NOMO-1 treated with DMSO at 0.1 percent for 48 hours (cell line): ENCODE measurements around the gene CIZ1.

Experiments
- DNase-seq: peaks from one replicate; lab custom pipeline; 2025; ENCODE audit not compliant: unreplicated experiment; lab: John Stamatoyannopoulos, UW

CIZ1 gene

GRCh38 chr9:128213746-128214497, 22.6 kb upstream of the CIZ1 start:
- no peak for DNase-seq

- no peak for DNase-seq
Observed at GRCh38 chr9:128211981-128212281, 20.6 kb upstream of the CIZ1 start.

GRCh38 chr9:128211186-128211980, 20.0 kb upstream of the CIZ1 start:
- no peak for DNase-seq

GRCh38 chr9:128208946-128209669, 17.7 kb upstream of the CIZ1 start:
- DNase-seq = no peak

GRCh38 chr9:128208386-128208785, 17.0 kb upstream of the CIZ1 start:
- no peak for DNase-seq

- peak; percentile 32 for DNase-seq
Observed at GRCh38 chr9:128206916-128207910, 15.8 kb upstream of the CIZ1 start.

GRCh38 chr9:128206484-128206883, 15.1 kb upstream of the CIZ1 start:
- DNase-seq = no peak

- DNase-seq = no peak
Observed at GRCh38 chr9:128205296-128205944, 14.0 kb upstream of the CIZ1 start.

- DNase-seq = no peak
Observed at GRCh38 chr9:128204858-128205257, 13.5 kb upstream of the CIZ1 start.

- no peak for DNase-seq
Observed at GRCh38 chr9:128203707-128204551, 12.6 kb upstream of the CIZ1 start.

- DNase-seq = peak; percentile 63
Observed at GRCh38 chr9:128203024-128203706, 11.8 kb upstream of the CIZ1 start, which contains the start of gene DNM1. Gene DNM1 (plus strand): TSS chr9:128203379. CDS start chr9:128203471, 92 bp downstream.

GRCh38 chr9:128202648-128203023, 11.3 kb upstream of the CIZ1 start:
- no peak for DNase-seq

GRCh38 chr9:128201441-128202369, 10.3 kb upstream of the CIZ1 start:
- no peak for DNase-seq

- DNase-seq = no peak
Observed at GRCh38 chr9:128193469-128194096, 2.2 kb upstream of the CIZ1 start.

GRCh38 chr9:128192601-128193371, 1.4 kb upstream of the CIZ1 start:
- peak; percentile 74 for DNase-seq
